Measurements from ENCODE around the gene SCNN1A.

The SCNN1A gene

GRCh38 chr12:6369916-6370575 lies 5.3 kb downstream of the SCNN1A start:
- no peak for TF ChIP-seq CTCF (IDR thresholded peaks at IDR 0.05; ENCODE audit: low read depth, low read length)
- no peak for DNase-seq (ENCODE audit: low read depth, low spot score)
- in situ Hi-C loops (cut with HindIII; ENCODE audit: low sequenced_read_pairs) = no loop called here
- no peak overlapping the region for H3K4me3 ChIP-seq (ENCODE audit: low read depth, low read length)

GRCh38 chr12:6368906-6369525 lies 6.3 kb downstream of the SCNN1A start:
- no peak for TF ChIP-seq CTCF (IDR thresholded peaks at IDR 0.05; ENCODE audit: low read depth, low read length)
- no peak overlapping the region for H3K4me3 ChIP-seq (ENCODE audit: low read depth, low read length)
- in situ Hi-C loops (cut with HindIII; ENCODE audit: low sequenced_read_pairs) = no loop called here
- no peak for DNase-seq (ENCODE audit: low read depth, low spot score)

GRCh38 chr12:6367969-6368892 lies 7.1 kb downstream of the SCNN1A start:
- no peak overlapping the region for H3K4me3 ChIP-seq (ENCODE audit: low read depth, low read length)
- TF ChIP-seq CTCF (IDR thresholded peaks at IDR 0.05; ENCODE audit: low read depth, low read length) = no peak
- no peak for DNase-seq (ENCODE audit: low read depth, low spot score)
- in situ Hi-C loops (cut with HindIII; ENCODE audit: low sequenced_read_pairs) = no loop called here

- TF ChIP-seq CTCF (IDR thresholded peaks at IDR 0.05; ENCODE audit: low read depth, low read length) = peak; percentile 18
- DNase-seq (ENCODE audit: low read depth, low spot score) = no peak
- no peak overlapping the region for H3K4me3 ChIP-seq (ENCODE audit: low read depth, low read length)
- in situ Hi-C loops (cut with HindIII; ENCODE audit: low sequenced_read_pairs) = no loop called here
Observed at GRCh38 chr12:6367065-6367968, 8.0 kb downstream of the SCNN1A start.

- in situ Hi-C loops (cut with HindIII; ENCODE audit: low sequenced_read_pairs) = no loop called here
- TF ChIP-seq CTCF (IDR thresholded peaks at IDR 0.05; ENCODE audit: low read depth, low read length) = no peak
- DNase-seq (ENCODE audit: low read depth, low spot score) = no peak
- H3K4me3 ChIP-seq (ENCODE audit: low read depth, low read length) = no peak overlapping the region
Observed at GRCh38 chr12:6364044-6364374, 11.4 kb downstream of the SCNN1A start.
